ENCODE data around the gene TPCN1. TPM values are rescaled to one million over a fixed set of nuclear protein-coding genes. Genes with fewer than 3 reads are reported as not detected.

Gene TPCN1
- total RNA-seq = 11.1 and 24.2 TPM in 2 replicates
- 13.4 and 31.1 TPM in 2 replicates for polyA plus RNA-seq

GRCh38 chr12:113221181-113221996 lies at the start of gene TPCN1:
Gene TPCN1 (plus strand): TSS chr12:113221464. CDS start chr12:113226853, 5,389 bp downstream.
- no peaks in the 10 kb centered on the region for H3K27me3 ChIP-seq
- H3K4me3 ChIP-seq = peak within 1 kb of the TSS; percentile 50
- DNase-seq (ENCODE audit: low read depth in 1 of 2, low spot score in 1 of 2) = peak; percentile 100
- peak within 1 kb of the TSS; percentile 63 for H3K27ac ChIP-seq
- no peaks in the 10 kb centered on the region for H3K36me3 ChIP-seq
- H3K9me3 ChIP-seq (ENCODE audit: low read depth) = no peaks in the 10 kb centered on the region
- H3K4me1 ChIP-seq (ENCODE audit: low read depth) = peaks cover 2% of the 10 kb centered on the region
- TF ChIP-seq, protein P1, sequence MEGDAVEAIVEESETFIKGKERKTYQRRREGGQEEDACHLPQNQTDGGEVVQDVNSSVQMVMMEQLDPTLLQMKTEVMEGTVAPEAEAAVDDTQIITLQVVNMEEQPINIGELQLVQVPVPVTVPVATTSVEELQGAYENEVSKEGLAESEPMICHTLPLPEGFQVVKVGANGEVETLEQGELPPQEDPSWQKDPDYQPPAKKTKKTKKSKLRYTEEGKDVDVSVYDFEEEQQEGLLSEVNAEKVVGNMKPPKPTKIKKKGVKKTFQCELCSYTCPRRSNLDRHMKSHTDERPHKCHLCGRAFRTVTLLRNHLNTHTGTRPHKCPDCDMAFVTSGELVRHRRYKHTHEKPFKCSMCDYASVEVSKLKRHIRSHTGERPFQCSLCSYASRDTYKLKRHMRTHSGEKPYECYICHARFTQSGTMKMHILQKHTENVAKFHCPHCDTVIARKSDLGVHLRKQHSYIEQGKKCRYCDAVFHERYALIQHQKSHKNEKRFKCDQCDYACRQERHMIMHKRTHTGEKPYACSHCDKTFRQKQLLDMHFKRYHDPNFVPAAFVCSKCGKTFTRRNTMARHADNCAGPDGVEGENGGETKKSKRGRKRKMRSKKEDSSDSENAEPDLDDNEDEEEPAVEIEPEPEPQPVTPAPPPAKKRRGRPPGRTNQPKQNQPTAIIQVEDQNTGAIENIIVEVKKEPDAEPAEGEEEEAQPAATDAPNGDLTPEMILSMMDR (IDR thresholded peaks at IDR 0.05; ENCODE audit: low read depth, low read length) = no peak

- Histone ChIP-seq H3K9me3 (ENCODE audit: low read depth) (no peaks in the 10 kb centered on the region), H3K36me3 (peaks cover 44% of the 10 kb centered on the region), H3K4me1 (ENCODE audit: low read depth) (no peaks in the 10 kb centered on the region), H3K27me3 (no peaks in the 10 kb centered on the region), H3K27ac (no peak overlapping the region), H3K4me3 (no peak overlapping the region)
- no peak for DNase-seq (ENCODE audit: low read depth in 1 of 2, low spot score in 1 of 2)
- TF ChIP-seq, protein P1 (IDR thresholded peaks at IDR 0.05; ENCODE audit: low read depth, low read length) = no peak
Observed at GRCh38 chr12:113171543-113171942, 49.7 kb upstream of the TPCN1 start.

DNA sequence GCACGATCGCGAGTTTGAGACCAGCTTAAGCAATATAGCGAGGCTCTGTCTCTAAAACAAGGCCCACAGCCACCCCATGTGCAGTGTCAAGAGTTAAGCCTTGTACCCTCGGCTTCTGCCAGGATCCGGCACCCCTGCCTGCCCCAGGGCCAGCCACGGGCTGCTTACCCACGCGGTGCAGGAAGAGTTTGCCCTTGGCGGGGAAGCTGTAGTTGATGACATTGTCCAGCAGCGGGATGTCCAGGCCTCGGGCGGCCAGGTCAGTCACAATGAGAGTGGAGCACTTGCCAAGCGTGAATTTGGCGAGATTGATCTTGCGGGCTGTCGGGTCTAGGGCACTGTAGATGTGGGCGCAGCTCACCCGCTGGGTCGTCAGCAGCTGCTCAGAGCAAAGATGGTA lies 49.1 kb upstream of the TPCN1 start:
- TF ChIP-seq, protein P1 (IDR thresholded peaks at IDR 0.05; ENCODE audit: low read depth, low read length) = no peak
- H3K27ac ChIP-seq = no peak overlapping the region
- H3K36me3 ChIP-seq = peaks cover 50% of the 10 kb centered on the region
- H3K4me1 ChIP-seq (ENCODE audit: low read depth) = no peaks in the 10 kb centered on the region
- H3K27me3 ChIP-seq = no peaks in the 10 kb centered on the region
- H3K9me3 ChIP-seq (ENCODE audit: low read depth) = no peaks in the 10 kb centered on the region
- H3K4me3 ChIP-seq = no peak overlapping the region
- DNase-seq (ENCODE audit: low read depth in 1 of 2, low spot score in 1 of 2) = no peak

GRCh38 chr12:113173081-113173698 lies 48.1 kb upstream of the TPCN1 start:
- Histone ChIP-seq H3K9me3 (ENCODE audit: low read depth) (no peaks in the 10 kb centered on the region), H3K4me3 (no peak overlapping the region), H3K4me1 (ENCODE audit: low read depth) (no peaks in the 10 kb centered on the region), H3K36me3 (peaks cover 60% of the 10 kb centered on the region), H3K27me3 (no peaks in the 10 kb centered on the region), H3K27ac (no peak overlapping the region)
- no peak for DNase-seq (ENCODE audit: low read depth in 1 of 2, low spot score in 1 of 2)
- TF ChIP-seq, protein P1 (IDR thresholded peaks at IDR 0.05; ENCODE audit: low read depth, low read length) = no peak

DNA sequence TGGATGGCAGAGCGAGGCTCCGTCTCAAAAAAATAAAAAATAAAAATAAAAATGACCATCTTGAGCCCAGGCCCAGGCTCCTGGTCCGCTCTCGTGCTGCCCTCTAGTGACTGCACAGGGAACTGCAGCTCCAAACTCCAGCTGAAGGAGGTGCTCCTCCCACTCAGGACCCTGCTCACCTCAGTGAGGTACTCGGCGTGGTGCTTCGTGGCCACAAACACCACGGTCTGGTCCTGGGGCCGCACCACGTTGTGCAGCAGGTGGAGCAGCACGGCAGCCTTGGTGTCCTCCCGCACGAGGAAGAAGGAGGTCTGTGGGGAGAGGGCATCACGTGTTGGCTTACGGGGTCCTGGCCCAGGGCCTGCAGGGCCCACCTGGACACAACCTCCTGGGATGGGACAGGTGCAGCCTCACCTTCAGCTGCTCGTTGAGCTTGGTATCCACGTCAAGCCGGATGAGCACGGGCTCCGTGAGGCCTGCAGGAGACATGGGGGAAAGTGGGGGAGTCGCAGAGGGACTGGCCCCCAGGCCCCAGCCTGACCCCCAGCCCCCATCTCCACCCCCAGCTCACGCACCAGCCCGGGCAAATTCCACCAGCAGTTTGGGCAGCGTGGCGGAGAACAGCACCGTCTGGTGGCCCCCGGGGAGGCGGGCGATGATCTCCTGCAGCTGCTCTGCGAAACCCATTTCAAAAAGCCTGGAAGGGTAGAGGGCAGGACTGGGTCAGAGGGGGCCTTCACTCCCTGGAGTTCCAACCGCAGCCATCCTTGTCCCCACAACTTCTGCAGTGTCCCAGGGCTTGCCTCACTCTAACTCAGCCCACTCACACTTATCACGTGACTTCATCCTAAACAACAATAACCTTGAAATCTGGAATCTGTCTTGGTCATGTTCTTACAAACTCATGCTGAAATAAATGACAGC lies 46.5 kb upstream of the TPCN1 start:
- H3K27me3 ChIP-seq = no peaks in the 10 kb centered on the region
- H3K9me3 ChIP-seq (ENCODE audit: low read depth) = no peaks in the 10 kb centered on the region
- peaks cover 66% of the 10 kb centered on the region for H3K36me3 ChIP-seq
- peak; percentile 67 to 75 for DNase-seq (ENCODE audit: low read depth in 1 of 2, low spot score in 1 of 2)
- TF ChIP-seq, protein P1 (IDR thresholded peaks at IDR 0.05; ENCODE audit: low read depth, low read length) = peak; percentile 98
- no peaks in the 10 kb centered on the region for H3K4me1 ChIP-seq (ENCODE audit: low read depth)
- peak overlapping the region; percentile 28 for H3K27ac ChIP-seq
- no peak overlapping the region for H3K4me3 ChIP-seq

Measured in cardiac muscle cell (in vitro differentiated cells and primary cell).